ENCODE measurements around the gene RGS17. TPM values are rescaled to one million over a fixed set of nuclear protein-coding genes. Genes with fewer than 3 reads are reported as not detected.

The RGS17 gene
- total and polyA plus RNA-seq, 10 of the 15 experiments (the other 5 are each of a cell fraction or from before 2014, with no cell fraction given) = 0.06 to 0.29 (median 0.14) TPM; not detected in 4

DNA sequence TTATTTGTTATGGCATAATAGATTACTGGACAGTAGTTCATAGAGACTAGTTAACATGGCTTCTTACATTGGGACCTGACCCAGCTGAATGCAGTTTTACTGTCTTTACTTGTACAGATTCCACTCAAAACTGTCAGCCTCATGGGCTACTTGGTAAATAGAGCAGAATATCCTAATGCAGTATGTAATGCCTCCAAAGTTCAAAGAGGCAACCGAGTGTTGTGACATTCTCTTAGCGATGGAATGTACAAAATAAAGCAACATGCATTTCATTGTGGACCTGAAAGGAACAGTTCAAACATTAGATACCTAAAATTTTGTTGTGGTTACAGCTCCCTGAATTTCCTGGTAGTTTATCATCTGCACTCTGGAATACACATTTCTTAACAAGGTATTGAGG, 29.1 kb upstream of the RGS17 start (continued):
- TF ChIP-seq, protein P1, sequence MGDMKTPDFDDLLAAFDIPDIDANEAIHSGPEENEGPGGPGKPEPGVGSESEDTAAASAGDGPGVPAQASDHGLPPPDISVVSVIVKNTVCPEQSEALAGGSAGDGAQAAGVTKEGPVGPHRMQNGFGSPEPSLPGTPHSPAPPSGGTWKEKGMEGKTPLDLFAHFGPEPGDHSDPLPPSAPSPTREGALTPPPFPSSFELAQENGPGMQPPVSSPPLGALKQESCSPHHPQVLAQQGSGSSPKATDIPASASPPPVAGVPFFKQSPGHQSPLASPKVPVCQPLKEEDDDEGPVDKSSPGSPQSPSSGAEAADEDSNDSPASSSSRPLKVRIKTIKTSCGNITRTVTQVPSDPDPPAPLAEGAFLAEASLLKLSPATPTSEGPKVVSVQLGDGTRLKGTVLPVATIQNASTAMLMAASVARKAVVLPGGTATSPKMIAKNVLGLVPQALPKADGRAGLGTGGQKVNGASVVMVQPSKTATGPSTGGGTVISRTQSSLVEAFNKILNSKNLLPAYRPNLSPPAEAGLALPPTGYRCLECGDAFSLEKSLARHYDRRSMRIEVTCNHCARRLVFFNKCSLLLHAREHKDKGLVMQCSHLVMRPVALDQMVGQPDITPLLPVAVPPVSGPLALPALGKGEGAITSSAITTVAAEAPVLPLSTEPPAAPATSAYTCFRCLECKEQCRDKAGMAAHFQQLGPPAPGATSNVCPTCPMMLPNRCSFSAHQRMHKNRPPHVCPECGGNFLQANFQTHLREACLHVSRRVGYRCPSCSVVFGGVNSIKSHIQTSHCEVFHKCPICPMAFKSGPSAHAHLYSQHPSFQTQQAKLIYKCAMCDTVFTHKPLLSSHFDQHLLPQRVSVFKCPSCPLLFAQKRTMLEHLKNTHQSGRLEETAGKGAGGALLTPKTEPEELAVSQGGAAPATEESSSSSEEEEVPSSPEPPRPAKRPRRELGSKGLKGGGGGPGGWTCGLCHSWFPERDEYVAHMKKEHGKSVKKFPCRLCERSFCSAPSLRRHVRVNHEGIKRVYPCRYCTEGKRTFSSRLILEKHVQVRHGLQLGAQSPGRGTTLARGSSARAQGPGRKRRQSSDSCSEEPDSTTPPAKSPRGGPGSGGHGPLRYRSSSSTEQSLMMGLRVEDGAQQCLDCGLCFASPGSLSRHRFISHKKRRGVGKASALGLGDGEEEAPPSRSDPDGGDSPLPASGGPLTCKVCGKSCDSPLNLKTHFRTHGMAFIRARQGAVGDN (IDR thresholded peaks at IDR 0.05) = no peak
- TF ChIP-seq SP1 (IDR thresholded peaks at IDR 0.05; ENCODE audit: low read depth, low read length) (no peak), IRF4 (IDR thresholded peaks at IDR 0.05; ENCODE audit: low read depth, low read length) (no peak), RELA (IDR thresholded peaks at IDR 0.05; ENCODE audit: borderline replicate concordance, partially characterized antibody) (no peak)
- TF ChIP-seq, protein P2, sequence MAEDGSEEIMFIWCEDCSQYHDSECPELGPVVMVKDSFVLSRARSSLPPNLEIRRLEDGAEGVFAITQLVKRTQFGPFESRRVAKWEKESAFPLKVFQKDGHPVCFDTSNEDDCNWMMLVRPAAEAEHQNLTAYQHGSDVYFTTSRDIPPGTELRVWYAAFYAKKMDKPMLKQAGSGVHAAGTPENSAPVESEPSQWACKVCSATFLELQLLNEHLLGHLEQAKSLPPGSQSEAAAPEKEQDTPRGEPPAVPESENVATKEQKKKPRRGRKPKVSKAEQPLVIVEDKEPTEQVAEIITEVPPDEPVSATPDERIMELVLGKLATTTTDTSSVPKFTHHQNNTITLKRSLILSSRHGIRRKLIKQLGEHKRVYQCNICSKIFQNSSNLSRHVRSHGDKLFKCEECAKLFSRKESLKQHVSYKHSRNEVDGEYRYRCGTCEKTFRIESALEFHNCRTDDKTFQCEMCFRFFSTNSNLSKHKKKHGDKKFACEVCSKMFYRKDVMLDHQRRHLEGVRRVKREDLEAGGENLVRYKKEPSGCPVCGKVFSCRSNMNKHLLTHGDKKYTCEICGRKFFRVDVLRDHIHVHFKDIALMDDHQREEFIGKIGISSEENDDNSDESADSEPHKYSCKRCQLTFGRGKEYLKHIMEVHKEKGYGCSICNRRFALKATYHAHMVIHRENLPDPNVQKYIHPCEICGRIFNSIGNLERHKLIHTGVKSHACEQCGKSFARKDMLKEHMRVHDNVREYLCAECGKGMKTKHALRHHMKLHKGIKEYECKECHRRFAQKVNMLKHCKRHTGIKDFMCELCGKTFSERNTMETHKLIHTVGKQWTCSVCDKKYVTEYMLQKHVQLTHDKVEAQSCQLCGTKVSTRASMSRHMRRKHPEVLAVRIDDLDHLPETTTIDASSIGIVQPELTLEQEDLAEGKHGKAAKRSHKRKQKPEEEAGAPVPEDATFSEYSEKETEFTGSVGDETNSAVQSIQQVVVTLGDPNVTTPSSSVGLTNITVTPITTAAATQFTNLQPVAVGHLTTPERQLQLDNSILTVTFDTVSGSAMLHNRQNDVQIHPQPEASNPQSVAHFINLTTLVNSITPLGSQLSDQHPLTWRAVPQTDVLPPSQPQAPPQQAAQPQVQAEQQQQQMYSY (CRISPR knock-in tag; IDR thresholded peaks at IDR 0.05) = no peak
